ENCODE results near the gene HLA-DQA1. TPM values are rescaled to one million over a fixed set of nuclear protein-coding genes. Genes with fewer than 3 reads are reported as not detected.
"Not testable (repeated sequence)": the region's sequence is repeated elsewhere in the genome, so short reads cannot be mapped to it uniquely, and the experiment has no call there.

The HLA-DQA1 gene
- total RNA-seq, 2 donors from 2014 or later, result 1.1 to 11.6 TPM

DNA sequence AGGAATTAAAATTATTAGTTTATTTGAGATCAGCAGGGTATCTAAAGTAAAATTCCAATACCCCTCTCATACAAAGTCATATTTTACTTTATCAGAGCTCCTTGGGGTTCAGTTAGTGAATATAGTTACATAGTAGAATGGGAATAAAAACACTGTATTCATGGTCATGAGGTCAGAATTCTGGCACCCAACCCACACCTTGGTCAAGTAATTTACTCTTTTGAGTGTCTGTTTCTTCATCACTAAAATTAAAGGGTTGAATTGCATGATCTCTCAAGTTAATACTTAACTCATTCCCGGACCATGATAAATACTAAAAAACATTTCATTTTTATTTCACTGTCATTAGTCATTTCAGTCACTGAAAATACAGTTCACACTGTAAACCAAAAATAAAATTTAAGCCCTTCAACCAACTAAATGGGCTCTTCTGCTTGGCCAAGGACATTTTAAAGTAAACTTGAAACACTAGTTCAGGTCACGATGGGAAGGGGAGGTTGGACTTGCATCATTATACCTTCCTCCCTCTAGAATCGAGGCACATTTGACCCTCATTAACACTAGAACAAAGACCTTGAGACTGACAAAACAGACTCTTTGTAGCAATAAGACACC lies 26.4 kb upstream of the HLA-DQA1 start:
- no peak overlapping the region for H3K4me3 Mint-ChIP-seq
- no peak overlapping the region for H3K27ac Mint-ChIP-seq
- H3K9me3 Mint-ChIP-seq, result no peaks in the 10 kb centered on the region
- ATAC-seq (replicated peaks), result no peak
- H3K36me3 Mint-ChIP-seq (ENCODE audit: low read depth), result no peaks in the 10 kb centered on the region
- no peaks in the 10 kb centered on the region for H3K27me3 Mint-ChIP-seq
- H3K4me1 Mint-ChIP-seq, result peaks cover 1% of the 10 kb centered on the region

DNA sequence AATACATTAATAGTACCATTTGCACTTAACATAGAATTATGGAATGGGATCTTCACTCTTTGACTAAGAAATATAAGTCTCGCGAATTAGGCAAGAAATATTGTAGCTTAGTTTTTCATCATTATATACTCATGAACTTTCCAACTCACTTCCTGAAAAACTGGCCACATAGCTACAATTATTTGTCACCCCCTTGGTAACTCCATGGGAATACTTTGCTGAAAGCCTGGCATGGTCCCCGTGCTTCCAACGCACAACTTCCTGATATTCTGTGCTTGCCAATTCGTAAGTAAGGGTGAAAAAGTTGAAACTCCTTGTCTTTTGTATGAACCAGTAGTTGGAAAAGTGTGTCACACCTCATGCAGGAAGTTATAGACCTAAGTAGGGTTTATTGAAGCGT lies 23.7 kb upstream of the HLA-DQA1 start:
- Mint-ChIP-seq H3K27me3 (no peaks in the 10 kb centered on the region), H3K9me3 (no peaks in the 10 kb centered on the region), H3K27ac (no peak overlapping the region), H3K4me3 (no peak overlapping the region), H3K4me1 (peaks cover 13% of the 10 kb centered on the region), H3K36me3 (ENCODE audit: low read depth) (no peaks in the 10 kb centered on the region)
- no peak for ATAC-seq (replicated peaks)

- Mint-ChIP-seq H3K27ac (no peak overlapping the region), H3K4me3 (no peak overlapping the region), H3K36me3 (ENCODE audit: low read depth) (no peaks in the 10 kb centered on the region), H3K9me3 (no peaks in the 10 kb centered on the region), H3K27me3 (no peaks in the 10 kb centered on the region), H3K4me1 (peaks cover 13% of the 10 kb centered on the region)
- ATAC-seq (replicated peaks), result no peak
Observed at GRCh38 chr6:32614366-32615081, 22.7 kb upstream of the HLA-DQA1 start.

GRCh38 chr6:32615885-32616532 lies 21.2 kb upstream of the HLA-DQA1 start:
- H3K9me3 Mint-ChIP-seq, result no peaks in the 10 kb centered on the region
- no peaks in the 10 kb centered on the region for H3K36me3 Mint-ChIP-seq (ENCODE audit: low read depth)
- peak overlapping the region; percentile 12 for H3K27ac Mint-ChIP-seq

DNA sequence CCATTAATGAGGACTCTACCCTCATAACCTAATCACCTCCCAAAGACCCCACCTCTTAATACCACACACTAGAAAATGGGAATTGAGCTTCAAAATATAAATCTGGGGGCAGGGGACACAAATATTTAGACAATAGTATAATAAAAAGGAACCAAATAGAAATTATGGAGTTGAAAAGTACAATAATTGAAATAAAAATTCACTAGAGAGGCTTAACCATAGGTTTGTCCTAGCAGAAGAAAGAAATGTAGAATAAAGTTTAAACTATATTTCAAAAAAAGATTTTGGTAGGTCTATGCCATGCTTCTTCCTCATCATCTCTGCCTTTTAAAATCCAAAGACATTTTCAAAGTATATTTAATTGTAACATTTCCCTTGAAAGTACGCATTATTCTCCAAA lies 19.5 kb upstream of the HLA-DQA1 start:
- no peak for ATAC-seq (replicated peaks)
- Mint-ChIP-seq H3K27ac (no peak overlapping the region), H3K4me1 (peaks cover 24% of the 10 kb centered on the region), H3K27me3 (no peaks in the 10 kb centered on the region), H3K36me3 (ENCODE audit: low read depth) (no peaks in the 10 kb centered on the region), H3K9me3 (no peaks in the 10 kb centered on the region), H3K4me3 (no peak overlapping the region)

More at GRCh38 chr6:32615885-32616532, 21.2 kb upstream of the HLA-DQA1 start:
- ATAC-seq (replicated peaks), result peak; percentile 70
- Mint-ChIP-seq H3K27me3 (no peaks in the 10 kb centered on the region), H3K4me3 (no peak overlapping the region), H3K4me1 (peaks cover 13% of the 10 kb centered on the region)

GRCh38 chr6:32621372-32621771 lies 15.8 kb upstream of the HLA-DQA1 start:
- Mint-ChIP-seq H3K27me3 (no peaks in the 10 kb centered on the region), H3K4me1 (peaks cover 38% of the 10 kb centered on the region), H3K4me3 (no peak overlapping the region), H3K36me3 (ENCODE audit: low read depth) (no peaks in the 10 kb centered on the region), H3K27ac (no peak overlapping the region), H3K9me3 (no peaks in the 10 kb centered on the region)
- no peak for ATAC-seq (replicated peaks)

DNA sequence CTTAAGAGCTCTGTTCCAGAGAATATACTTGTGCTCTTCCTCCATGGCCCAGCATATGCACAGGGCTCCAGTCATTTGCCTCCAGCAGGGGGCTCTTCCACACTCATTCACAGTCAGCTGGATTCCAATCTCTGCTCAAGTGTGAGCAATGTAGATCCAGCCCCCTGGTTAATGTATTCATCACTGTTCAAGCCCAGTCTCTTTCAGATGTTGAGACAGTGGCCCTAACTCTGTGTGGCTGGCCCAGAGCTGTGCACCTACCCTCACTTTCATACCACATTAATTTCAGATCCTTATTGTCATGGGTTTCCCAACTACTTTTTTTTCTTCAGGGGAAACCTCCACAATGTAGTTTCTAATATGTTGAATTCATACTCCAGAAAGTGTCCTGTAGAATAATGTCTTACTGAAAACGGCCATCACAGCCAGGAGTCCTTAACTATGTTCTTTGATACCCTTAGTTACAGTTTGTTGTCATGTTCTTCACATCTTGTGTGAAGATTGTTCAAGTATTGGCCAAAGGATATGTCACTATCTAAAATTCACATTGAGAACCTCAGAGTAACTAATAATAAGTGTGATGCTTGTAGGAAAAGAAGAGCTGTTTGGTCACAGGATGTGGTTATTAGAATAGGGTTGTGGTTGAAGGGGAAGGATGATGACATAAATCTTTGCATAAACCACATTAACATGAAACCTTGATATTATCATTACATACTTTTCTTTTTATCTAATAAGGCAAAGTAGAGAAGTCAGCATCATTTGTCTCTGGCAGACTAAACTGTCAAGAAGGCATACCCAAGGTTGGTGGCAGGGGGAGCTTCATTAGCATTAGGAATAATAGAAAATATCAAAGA lies 14.4 kb upstream of the HLA-DQA1 start:
- ATAC-seq (replicated peaks), result peak; percentile 87
- Mint-ChIP-seq H3K4me3 (peak overlapping the region; percentile 70), H3K9me3 (no peaks in the 10 kb centered on the region), H3K27ac (peak overlapping the region; percentile 89), H3K36me3 (ENCODE audit: low read depth) (no peaks in the 10 kb centered on the region), H3K27me3 (no peaks in the 10 kb centered on the region), H3K4me1 (peaks cover 32% of the 10 kb centered on the region)

- H3K4me1 Mint-ChIP-seq, result peaks cover 32% of the 10 kb centered on the region
- no peak for ATAC-seq (replicated peaks)
- peak overlapping the region; percentile 70 for H3K4me3 Mint-ChIP-seq
Observed at GRCh38 chr6:32623693-32624092, 13.5 kb upstream of the HLA-DQA1 start.

GRCh38 chr6:32624565-32624964 lies 12.6 kb upstream of the HLA-DQA1 start:
- Mint-ChIP-seq H3K4me1 (peaks cover 32% of the 10 kb centered on the region), H3K36me3 (ENCODE audit: low read depth) (no peaks in the 10 kb centered on the region), H3K4me3 (no peak overlapping the region), H3K27ac (no peak overlapping the region), H3K9me3 (no peaks in the 10 kb centered on the region), H3K27me3 (no peaks in the 10 kb centered on the region)
- no peak for ATAC-seq (replicated peaks)

More at GRCh38 chr6:32623693-32624092, 13.5 kb upstream of the HLA-DQA1 start:
- H3K27me3 Mint-ChIP-seq, result no peaks in the 10 kb centered on the region
- no peaks in the 10 kb centered on the region for H3K36me3 Mint-ChIP-seq (ENCODE audit: low read depth)
- H3K27ac Mint-ChIP-seq, result peak overlapping the region; percentile 89
- H3K9me3 Mint-ChIP-seq, result no peaks in the 10 kb centered on the region

DNA sequence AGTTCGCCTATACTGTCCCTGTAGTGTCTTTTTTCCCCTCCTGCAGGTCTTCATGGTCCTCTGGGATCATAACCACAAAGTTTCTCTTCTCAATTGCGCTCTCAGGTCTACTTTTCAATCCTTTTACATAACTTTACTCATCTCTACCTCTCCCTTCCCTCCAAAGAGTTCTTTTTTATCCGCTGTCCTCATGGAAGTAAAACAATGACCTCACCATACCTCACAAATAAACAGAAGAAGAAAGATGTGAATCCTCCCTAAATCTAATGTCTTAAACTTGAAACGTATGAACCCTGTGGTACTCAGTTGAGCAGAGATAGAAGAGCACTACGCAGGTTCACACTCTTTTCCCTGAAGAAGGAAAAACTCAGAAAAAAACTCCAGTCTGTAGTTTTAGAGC lies 12.1 kb upstream of the HLA-DQA1 start:
- H3K4me1 Mint-ChIP-seq, result peaks cover 32% of the 10 kb centered on the region
- H3K36me3 Mint-ChIP-seq (ENCODE audit: low read depth), result no peaks in the 10 kb centered on the region
- H3K9me3 Mint-ChIP-seq, result no peaks in the 10 kb centered on the region
- ATAC-seq (replicated peaks), result no peak
- H3K27ac Mint-ChIP-seq, result peak overlapping the region; percentile 14
- H3K4me3 Mint-ChIP-seq, result no peak overlapping the region
- H3K27me3 Mint-ChIP-seq, result no peaks in the 10 kb centered on the region

- peak; percentile 47 for ATAC-seq (replicated peaks)
- Mint-ChIP-seq H3K9me3 (no peaks in the 10 kb centered on the region), H3K36me3 (ENCODE audit: low read depth) (no peaks in the 10 kb centered on the region), H3K27me3 (no peaks in the 10 kb centered on the region), H3K4me3 (no peak overlapping the region), H3K4me1 (peaks cover 26% of the 10 kb centered on the region), H3K27ac (peak overlapping the region; percentile 68)
Observed at GRCh38 chr6:32627249-32627648, 10.0 kb upstream of the HLA-DQA1 start.

DNA sequence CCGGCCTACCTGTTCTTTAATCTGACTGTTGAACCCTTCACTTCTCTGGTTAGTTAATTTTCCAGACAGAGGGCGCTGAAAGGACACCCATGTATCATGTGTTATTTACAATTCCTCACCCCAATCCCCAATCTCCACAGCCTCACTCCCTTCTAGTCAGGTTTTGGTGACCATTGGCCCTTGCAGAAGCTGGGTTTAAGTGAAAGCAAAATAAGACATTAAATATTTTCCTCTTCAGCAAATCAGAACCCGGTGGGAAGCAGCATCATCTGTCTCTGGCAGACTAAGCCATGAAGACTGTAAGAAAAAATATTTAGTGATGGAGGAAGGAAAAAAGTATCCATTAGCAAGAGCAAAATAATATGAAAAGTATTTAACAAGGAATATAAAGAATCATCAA lies 9.4 kb upstream of the HLA-DQA1 start:
- no peaks in the 10 kb centered on the region for H3K36me3 Mint-ChIP-seq (ENCODE audit: low read depth)
- H3K4me3 Mint-ChIP-seq, result peak overlapping the region; percentile 26
- H3K27me3 Mint-ChIP-seq, result no peaks in the 10 kb centered on the region
- ATAC-seq (replicated peaks), result no peak
- no peaks in the 10 kb centered on the region for H3K9me3 Mint-ChIP-seq
- peak overlapping the region; percentile 68 for H3K27ac Mint-ChIP-seq
- H3K4me1 Mint-ChIP-seq, result peaks cover 21% of the 10 kb centered on the region

DNA sequence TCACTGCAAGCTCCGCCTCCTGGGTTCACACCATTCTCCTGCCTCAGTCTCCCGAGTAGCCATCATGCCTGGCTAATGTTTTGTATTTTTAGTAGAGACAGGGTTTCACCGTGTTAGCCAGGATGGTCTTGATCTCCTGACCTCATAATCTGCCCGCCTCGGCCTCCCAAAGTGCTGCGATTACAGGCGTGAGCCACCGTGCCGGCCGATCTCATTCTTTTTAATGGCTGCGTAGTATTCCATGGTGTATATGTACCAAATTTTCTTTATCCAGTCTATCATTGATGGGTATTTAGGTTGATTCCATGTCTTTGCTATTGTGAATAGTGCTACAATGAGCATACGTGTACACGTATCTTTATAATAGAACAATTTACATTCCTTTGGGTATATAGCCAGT lies 7.4 kb upstream of the HLA-DQA1 start:
- H3K9me3 Mint-ChIP-seq; H3K36me3 Mint-ChIP-seq (ENCODE audit: low read depth); H3K4me3 Mint-ChIP-seq; H3K27me3 Mint-ChIP-seq; H3K27ac Mint-ChIP-seq; ATAC-seq (replicated peaks): not testable (repeated sequence)
- peaks cover 18% of the 10 kb centered on the region for H3K4me1 Mint-ChIP-seq

DNA sequence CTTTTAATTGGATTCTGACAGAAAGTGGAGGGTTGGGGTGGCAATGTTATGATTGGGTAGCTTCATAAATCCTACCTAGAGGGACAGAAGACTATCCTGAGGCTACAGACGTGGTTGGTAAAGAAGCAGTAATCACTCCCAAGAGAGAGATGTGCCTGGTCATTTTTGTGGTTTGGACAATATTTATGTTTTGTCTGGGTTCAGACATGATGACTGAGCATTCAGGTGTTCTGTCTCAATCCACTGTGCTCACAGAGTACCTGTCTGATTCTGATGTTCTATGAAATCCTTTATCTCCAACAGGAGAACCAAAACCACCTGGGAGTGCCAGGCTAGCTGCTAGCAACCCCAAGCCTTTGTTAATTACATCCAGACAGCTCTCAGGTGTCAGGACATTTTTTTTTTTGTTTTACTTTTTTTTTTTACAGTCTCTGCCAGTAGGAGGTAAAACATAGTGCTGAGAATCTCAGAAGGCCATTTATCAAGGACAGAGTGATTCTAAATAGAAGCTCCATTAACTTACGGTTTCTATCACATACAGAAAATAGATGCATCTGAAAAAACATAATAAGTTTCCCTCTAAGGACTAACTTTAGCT lies 1.6 kb upstream of the HLA-DQA1 start:
- peaks cover 13% of the 10 kb centered on the region for H3K4me1 Mint-ChIP-seq
- ATAC-seq (replicated peaks), result no peak
- H3K4me3 Mint-ChIP-seq, result no peak overlapping the region
- no peaks in the 10 kb centered on the region for H3K9me3 Mint-ChIP-seq
- no peaks in the 10 kb centered on the region for H3K36me3 Mint-ChIP-seq (ENCODE audit: low read depth)
- H3K27ac Mint-ChIP-seq, result no peak overlapping the region
- H3K27me3 Mint-ChIP-seq, result no peaks in the 10 kb centered on the region

All from activated T-helper 17 cell treated with anti-CD3 and anti-CD28 coated beads, Interleukin-2, amount 50 U/mL, for 72 hours (primary cell).